ENCODE data around the gene PTCD1. TPM values are rescaled to one million over a fixed set of nuclear protein-coding genes. Genes with fewer than 3 reads are reported as not detected.
"Not testable (repeated sequence)": the region's sequence is repeated elsewhere in the genome, so short reads cannot be mapped to it uniquely, and the experiment has no call there.

The PTCD1 gene
- total RNA-seq, 2 donors from 2014 or later, result 5.2 to 6.0 TPM

DNA sequence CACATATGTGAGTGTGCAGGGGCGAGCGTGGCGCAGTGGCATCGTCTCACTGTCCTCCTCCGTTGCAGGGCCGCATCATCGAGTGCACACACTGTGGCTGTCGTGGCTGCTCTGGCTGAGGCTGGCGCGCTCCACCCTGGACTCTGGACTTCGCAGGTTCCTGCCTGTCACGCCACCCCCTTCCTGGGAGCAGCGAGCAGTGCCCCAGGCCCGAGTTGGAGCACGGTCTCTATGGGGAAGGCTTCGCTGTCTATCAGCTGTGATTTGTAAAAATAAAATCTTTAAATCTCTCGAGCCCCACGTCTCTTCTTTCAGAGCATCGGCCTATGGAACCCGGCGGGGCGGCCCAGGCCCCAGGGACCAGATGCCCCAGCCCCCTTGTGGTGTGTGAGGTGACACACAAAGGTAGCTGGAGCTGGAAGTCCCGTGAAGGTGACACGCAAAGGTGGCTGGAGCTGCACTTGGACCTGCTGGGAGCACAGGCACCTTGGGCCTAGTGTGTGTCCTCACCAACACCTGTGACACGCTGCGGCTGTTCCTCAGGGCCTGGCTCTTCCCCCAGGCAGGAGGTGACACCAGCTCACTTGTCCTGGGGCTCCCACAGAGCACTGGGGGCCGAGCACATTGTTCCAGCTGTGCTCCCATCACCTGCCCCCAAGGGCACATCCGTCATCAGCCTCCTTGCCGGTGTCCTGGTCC is 19.1 kb downstream of the PTCD1 start:
- intact Hi-C loops (cut with DNase I, micrococcal nuclease), result loop anchor here in 1 of 2 donors (10.0 kb wide), 1 partner anchor 55 kb away; no protein-coding TSS in a partner anchor
- DNase-seq, result no peak
- no peak for ATAC-seq

DNA sequence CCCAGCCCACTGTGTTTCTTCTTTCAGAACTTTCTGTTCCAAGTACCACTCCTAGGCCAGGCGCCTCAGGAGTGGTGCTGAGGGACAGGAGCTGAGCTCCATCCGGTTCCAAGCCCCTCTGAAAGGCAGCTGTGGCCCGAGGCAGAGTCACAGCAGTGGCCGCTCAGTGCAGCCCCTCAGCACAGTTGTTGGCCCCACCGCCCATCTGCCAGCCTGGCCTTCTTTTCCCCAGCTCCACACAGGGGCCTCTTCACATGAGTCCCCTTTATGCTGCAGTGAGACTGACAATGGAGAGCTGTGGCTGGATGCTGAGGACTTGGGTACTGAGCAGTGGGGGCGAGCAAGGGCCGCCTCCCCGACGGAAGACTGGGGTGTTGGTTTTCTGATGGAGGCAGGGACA is 20.3 kb downstream of the PTCD1 start:
- ATAC-seq, result no peak
- no peak for DNase-seq
- intact Hi-C loops (cut with DNase I, micrococcal nuclease), result loop anchor here in 1 of 2 donors (10.0 kb wide), 1 partner anchor 53 kb away; no protein-coding TSS in a partner anchor

DNA sequence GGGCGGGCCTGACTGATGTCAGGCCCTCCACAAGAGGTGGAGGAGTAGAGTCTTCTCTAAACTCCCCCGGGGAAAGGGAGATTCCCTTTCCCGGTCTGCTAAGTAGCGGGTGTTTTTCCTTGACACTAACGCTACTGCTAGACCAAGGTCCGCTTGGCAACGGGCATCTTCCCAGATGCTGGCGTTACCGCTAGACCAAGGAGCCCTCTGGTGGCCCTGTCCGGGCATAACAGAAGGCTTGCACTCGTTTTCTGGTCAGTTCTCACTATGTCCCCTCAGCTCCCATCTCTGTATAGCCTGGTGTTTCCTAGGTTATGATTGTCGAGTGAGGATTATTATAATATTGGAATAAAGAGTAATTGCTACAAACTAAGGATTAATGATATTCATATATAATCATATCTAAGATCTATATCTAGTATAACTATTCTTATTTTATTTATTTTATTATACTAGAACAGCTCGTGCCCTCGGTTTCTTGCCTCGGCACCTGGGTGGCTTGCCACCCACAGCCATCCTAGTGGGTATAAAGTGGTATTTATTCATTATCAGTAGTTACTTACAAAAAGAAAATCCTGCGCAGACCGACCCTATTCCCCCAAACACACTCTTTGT is 23.0 kb downstream of the PTCD1 start:
- not testable (repeated sequence) for ATAC-seq
- peak; percentile 68 to 80 for DNase-seq
- intact Hi-C loops (cut with DNase I, micrococcal nuclease), result loop anchor here in 1 of 2 donors (10.0 kb wide), 1 partner anchor 51 kb away; no protein-coding TSS in a partner anchor

DNA sequence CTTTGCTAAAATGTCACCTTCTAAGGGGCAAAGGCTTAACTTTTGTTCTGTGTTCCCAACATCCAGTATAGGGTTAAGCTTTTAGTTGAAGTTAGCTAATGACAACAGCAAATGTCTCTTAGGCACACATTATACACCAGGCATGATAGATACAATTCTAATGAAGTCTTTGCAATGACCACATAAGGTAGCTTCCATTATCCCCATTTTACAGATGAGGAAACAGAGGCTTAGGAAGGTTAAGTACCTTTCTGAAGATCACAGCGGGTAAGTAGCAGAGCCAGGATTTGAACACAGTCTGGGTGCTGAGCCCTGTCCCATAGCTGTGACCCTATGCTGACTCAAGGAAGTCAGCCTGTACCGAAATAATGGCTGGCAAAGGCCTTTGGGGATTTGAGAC is 28.0 kb downstream of the PTCD1 start:
- intact Hi-C loops (cut with DNase I, micrococcal nuclease), result loop anchor here in 1 of 2 donors (10.0 kb wide), 1 partner anchor 46 kb away; no protein-coding TSS in a partner anchor
- no peak for DNase-seq
- no peak for ATAC-seq

DNA sequence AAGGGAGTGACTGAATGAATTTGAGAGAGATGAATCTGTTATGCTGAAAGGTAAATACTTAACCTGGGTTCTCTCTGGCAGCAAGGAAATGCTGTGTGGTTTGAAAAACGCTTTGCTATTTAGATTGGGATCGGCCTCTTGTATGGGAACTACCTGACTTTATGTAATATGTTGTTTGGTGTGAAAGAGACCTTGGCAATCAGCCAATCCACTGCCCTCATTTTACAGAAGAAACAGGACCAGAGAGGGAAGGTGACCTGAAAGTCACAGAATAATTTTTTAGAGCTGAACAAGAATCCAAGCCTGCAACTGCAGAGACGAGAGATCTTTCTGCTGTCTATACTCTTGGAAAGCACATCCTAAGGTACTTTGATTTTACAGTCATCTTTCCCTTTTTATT is 28.8 kb downstream of the PTCD1 start:
- no peak for DNase-seq
- no peak for ATAC-seq
- intact Hi-C loops (cut with DNase I, micrococcal nuclease), result loop anchor here in 1 of 2 donors (10.0 kb wide), 1 partner anchor 45 kb away; no protein-coding TSS in a partner anchor

DNA sequence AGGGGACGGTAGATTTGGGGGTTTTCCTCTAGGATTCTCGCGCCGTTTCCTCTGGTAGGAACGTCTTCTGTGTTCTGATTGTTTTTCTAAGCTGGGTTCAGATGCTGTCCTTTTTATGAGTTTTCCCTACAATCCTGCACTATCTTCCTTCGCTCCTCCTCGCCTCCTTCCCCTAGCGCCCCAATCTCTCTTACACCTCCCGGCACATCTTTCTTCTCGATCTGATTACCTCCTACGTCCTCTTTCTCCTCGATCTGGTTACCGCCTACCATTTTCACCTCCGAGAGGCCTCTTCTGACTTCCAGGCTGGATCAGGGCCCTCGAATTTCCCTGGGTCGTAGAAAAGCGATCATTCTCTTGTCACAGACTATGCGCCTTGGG is 29.4 kb downstream of the PTCD1 start:
- intact Hi-C loops (cut with DNase I, micrococcal nuclease), result no loop called here
- no peak for DNase-seq
- ATAC-seq, result peak; percentile 2

DNA sequence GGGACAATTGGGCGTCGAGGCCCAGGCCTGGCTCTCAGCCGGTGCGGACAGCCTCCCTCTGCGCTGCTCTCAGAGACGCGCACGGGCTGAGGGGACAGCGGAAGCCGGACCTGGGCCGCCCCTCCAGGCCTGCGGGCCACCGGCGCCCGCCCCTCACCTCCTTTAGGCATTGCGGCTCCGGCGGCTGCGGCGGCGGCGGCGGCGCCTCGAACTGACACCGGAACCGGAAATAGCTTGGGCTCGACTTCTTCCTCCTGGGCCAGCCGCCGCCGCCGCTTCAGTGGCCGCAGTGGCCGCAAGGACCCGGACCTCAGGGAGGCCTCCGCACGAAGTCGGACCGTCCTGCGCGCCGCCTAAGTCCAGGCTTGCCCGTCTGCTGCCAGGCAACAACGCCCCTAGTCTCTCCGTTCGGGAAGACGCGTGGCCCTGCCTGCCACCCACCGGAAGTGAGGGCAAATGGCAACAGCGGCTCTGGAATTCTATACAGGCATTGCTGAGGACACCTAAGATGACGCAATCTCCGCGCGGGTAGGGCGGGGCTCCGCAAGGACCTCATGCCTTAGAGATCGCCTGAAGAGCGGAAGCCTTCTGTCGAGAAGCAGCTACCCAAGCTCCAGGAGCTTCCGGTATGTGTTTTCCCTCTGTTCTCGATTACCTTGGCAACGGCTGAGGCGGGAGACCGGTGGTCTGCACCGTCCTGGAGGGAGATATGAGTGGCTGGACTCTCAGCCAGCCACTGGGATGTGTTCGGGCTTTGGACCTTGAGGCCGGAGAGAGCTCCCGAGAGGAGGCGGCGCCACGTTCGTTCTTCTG is 30.0 kb downstream of the PTCD1 start, which contains the start of the genes BUD31 and PDAP1:
BUD31 (plus strand) TSS at position 591 of the 813 bp plus-strand sequence. CDS start 2,124 bp downstream, outside the sequence.
PDAP1 (minus strand) TSS at position 219 of the 813 bp plus-strand sequence; CDS start at position 170, 49 bp downstream.
- peak; percentile 92 to 93 for DNase-seq
- intact Hi-C loops (cut with DNase I, micrococcal nuclease), result no loop called here
- peak; percentile 92 for ATAC-seq

DNA sequence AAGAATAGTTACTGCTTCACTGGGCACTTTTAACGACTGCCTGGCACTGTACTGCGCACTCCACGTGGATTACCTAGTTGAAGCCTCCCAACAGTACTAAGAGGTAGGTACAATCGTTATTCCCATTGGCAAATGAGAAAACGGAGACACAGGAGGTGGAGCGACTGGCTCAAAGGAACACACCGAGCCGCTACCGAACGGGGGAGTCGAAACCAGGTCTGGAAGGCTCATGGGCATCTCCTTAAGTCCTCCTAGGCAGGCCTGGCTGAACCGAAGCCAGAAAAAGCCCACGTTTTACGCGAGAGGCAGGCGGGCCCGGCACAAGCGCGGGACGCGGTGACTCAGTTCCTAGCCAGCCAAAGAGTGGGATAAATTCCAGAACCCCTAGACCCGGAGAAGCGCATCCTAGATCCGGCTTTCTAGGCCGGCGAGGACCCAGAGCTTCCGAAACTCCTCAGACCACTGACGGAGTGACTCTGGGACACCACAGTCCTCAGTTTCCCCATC is 30.7 kb downstream of the PTCD1 start:
- intact Hi-C loops (cut with DNase I, micrococcal nuclease), result no loop called here
- ATAC-seq, result peak; percentile 53
- peak; percentile 62 to 63 for DNase-seq

DNA sequence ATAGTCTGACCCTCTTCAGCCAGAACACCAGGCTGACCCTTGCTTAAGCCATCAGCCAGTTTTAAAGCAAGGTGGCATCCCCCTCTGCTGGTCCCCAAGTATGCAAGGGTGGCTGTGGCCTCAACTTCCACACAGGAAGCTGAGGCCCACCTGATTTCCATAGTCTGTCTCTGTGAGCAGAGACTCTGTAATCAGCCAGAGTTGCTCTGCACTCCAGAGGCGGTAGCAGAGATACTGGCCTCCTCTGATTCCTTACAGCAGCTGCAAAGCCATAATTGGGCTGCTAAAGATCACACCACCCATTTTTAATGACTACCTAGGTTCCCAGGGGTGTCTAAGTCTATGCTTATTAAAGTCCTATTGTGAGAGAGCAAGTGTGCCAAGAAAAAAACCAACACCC is 32.0 kb downstream of the PTCD1 start:
- intact Hi-C loops (cut with DNase I, micrococcal nuclease), result no loop called here
- no peak for ATAC-seq
- no peak for DNase-seq

DNA sequence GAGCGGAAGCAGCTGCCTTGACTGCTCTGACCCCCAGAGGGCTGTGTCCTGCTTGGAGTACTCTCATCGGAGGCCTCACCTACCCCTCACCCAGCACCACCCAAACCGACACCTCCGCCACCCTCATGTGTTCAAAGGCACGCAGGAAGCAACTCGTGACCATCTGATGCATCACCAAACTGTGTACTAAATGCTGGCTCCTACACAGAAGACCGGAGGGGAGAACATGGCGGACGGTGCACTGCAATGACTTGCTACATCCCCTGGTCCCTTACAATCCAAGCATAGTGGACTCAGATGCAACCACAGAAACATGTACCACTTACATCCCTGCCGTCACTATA is 33.6 kb downstream of the PTCD1 start:
- ATAC-seq, result no peak
- intact Hi-C loops (cut with DNase I, micrococcal nuclease), result no loop called here
- DNase-seq, result no peak

DNA sequence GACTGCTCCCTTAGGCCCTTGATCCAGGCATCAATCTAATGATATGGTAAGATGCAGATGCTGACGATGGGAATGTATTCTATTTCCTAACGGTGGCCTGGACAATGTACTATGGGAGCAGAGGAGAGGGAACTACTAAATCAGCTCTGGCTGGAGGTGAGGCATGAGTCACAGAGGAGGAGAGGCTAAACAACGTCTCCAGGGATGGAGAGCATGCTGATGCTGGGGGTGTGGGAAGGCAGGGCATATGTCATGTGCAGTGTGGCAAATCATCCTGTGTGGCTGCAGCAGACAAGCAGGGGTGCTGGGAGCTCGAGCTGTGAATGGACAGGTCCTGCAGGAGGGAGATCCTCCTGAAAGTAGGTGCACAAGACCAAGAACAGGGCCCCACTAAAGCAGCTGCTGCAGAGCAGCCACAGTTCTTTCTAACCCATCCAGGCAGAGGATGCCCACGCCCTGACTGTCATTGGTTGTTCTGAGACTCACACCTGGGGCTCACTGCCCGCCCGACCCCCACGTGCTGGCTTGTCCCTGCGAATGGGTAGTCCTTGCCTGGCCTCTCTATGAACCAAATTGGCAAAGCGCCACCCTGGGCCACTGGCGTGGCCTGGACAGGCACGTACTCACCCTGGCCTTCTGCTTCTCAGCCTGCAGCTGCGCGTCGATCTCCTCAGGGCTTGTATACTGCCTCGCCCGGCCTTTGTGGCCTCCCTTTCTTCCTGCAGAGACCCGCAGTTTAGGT is 34.2 kb downstream of the PTCD1 start:
- intact Hi-C loops (cut with DNase I, micrococcal nuclease), result no loop called here
- ATAC-seq, result no peak
- DNase-seq, result no peak

DNA sequence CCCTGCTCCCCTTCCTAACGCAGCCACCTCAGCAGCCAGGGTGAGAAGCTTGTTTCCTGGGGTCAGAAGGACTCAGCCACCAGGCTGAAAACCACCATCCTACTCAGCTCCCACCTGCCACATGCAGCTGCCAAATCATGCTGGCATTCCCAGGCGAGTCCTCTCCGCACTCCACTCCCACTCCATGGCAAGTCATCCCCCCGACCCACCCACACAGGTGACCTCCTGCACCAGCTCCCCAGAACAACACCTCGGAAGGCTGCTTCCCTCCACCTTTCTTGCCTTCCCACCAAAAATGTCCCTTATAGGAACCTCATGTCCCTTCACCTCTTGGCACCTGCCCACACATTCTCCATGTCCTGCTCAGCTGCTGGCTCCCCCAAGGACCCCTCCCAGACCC is 34.8 kb downstream of the PTCD1 start:
- ATAC-seq (no peak), DNase-seq (no peak)
- intact Hi-C loops (cut with DNase I, micrococcal nuclease), result no loop called here

DNA sequence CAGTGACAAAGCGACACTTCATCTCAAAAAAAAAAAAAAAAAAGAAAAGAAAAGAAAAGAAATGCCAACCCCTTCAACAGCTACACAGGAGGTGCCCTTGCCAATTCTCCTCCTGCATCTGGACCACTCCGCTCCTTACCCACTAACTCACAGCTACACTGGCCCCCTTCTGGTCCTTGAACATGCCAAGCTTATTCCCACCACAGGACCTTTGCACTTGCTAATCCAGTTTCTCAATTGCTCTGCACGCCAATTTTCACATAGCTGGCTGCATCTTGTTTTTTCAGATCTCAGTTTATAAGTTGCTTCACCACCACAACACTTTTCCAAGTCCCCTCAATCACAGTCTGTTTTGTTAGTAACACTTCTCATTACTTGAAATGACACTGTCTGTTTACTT is 35.7 kb downstream of the PTCD1 start:
- ATAC-seq, result no peak
- intact Hi-C loops (cut with DNase I, micrococcal nuclease), result no loop called here
- no peak for DNase-seq

DNA sequence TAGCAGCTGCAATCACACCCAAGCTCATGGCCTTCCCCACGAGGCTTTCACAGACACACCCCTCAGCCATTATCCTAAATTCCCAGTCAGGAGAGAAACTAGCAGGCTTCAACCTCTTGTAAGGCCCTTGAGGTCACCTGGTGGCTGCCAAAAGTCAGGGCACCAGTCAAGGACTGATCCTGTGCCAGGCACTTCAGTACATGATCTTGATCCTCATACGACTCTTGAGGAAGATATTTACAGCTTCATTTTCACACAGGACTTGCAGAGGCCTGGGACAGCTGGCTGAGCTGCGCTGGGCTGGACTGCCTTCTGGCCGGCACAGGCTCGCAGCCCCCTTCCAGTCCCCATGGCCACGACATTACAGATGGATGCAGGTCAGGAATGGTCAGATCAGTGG is 39.0 kb downstream of the PTCD1 start:
- intact Hi-C loops (cut with DNase I, micrococcal nuclease), result no loop called here

DNA sequence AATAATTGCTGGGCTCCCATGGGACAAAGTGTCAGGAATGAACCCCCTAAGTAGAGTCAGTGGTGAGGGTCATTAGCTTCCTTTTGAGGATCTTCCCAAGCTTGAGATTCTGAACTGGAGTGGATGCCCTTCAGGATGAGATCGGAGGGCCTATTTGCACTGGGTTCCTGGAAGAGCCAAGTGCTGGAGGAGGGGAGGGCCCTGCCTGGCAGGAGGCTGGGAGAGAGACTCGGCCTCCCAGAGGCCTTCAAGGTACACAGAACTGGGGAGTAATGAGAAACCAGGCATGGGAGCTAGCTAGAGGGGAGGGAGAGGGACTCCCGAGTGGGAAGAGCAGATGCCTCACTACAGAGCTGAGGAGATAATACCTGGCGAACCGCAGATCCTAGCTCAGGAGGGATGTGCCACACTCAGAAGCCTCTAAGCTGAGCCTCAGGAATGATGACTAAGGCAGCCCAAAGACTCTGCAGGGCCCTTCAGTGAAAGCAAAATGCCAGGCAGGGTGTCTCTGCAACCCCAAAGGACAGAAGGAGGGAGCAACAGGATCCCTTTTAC is 39.6 kb downstream of the PTCD1 start:
- intact Hi-C loops (cut with DNase I, micrococcal nuclease), result no loop called here
- ATAC-seq (no peak), DNase-seq (no peak)

More for the DNA sequence above, 39.0 kb downstream of the PTCD1 start:
- DNase-seq, result no peak
- ATAC-seq, result no peak

DNA sequence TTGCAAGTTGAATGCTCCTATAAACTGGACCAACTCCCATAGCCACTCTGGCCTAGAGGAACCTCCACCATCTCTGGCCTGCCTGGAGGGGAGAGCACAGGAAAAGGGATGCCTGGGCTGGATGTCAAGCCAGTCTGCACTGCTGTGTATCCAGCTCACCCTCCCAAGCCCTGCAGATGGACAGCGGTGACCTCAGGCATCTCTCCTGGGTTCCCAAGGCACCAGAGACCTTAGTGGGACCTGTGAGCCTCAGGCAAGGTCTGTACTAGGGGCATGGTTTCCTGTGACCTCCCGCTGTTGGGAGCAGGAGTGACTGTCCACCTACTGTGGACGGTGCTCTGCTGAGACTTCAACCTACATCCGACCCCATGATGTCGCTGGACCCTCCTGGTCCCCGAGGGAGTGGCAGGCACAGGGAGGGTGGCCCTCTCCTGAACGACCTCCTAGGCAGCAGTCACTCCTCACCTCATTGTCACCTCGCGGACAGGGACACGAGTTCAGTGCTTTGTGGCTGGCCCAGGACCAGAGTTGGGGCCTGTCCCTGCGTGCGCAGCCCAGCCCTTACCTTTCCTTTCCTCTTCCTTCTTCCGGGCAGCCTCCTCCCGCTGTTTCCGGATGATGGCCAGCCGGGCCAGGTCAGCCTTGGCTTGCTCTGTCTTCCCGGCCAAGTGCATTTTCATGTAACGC is 41.2 kb downstream of the PTCD1 start:
- intact Hi-C loops (cut with DNase I, micrococcal nuclease), result no loop called here
- ATAC-seq (no peak), DNase-seq (no peak)

DNA sequence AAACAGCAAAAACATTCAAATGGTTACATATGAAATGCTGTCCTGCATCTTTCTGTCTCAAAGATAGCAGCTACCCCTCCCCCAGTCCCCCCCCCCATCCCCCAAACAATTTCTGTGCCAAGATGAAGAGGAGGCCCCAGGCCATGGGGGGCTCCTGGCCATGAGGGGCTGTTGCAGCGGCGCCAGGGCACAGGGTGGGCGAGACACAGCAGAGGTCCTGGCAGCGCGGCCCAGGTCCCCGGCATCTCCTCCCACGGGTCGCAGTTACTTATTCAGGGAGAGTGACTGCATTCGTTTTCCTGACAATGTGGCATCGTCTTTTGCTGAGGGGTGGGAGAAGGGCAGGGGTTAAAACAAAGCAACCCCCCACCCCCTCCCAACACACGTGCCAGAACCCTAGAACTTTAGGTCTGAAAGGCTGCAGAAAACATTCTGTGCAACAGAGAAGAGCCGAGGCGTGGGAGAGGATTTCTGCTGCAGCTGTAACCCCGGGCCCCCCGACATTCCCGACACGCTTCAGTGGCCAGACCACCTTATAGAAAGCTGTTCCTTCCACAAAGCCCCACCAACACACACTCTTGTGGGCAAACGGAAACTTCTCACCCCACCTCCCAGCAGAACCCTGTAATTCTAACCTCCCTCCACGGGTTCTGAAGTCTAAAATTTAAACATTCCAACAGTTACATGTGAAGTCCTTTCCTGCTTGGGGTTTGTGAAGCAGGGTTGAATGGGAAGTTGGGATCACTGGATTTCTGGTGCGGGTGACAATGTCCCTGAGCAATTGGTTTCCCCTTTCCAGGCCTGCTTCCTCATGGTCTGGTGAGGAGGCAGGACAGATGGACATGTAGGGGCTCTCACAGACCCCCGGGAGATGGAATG is 41.9 kb downstream of the PTCD1 start:
- intact Hi-C loops (cut with DNase I, micrococcal nuclease), result no loop called here

More for the DNA sequence above, 41.9 kb downstream of the PTCD1 start:
- no peak for ATAC-seq
- DNase-seq, result no peak
